NCI-H345 treated with DMSO at 0.1 percent for 48 hours (cell line): ENCODE measurements around the gene BRD2.

ENCODE experiments used
- DNase-seq: peaks from one replicate; lab custom pipeline; 2025; ENCODE audit not compliant: unreplicated experiment; lab: John Stamatoyannopoulos, UW

BRD2 gene

DNA sequence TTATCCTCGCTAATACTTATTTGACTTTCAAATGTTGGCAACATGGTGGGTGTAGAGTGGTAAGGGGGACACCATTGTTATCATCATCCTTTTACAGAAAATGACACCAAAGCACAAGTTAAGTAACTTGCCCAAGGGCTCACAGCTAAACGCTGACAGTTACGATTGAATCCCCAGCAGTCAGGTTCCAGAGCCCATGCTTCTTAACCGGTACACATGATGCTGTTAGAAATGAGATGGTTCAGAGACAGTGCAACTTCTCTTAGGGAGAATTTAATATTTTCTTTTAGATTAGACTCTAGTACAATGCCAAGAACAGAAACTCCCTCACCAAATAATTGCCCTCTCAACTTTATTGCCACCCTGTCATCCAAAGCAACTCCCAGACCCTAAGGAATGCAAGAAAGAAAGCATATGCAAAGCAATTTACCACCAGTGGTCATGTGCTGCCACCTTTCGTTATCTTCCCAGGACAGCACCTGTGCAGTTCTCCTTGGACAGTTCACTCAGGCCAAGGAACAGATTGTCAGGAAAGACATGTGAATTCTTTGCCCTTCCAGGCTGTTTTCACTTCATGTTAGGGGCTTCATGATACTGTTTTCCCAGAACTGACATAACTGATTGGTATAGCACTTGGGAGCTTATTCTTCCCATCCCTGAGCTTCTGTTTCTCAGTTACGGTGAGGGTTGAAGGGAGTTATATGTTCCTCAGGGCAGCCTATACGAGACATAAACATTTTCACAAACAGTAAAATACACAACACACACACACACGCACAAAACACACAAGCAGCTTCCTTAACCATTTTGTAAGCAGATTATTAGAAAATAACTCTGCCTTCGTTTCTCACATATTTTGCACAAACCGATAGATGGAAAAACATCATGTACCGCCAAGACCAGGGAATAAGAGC, 20.6 kb upstream of the BRD2 start:
- DNase-seq, result no peak

DNA sequence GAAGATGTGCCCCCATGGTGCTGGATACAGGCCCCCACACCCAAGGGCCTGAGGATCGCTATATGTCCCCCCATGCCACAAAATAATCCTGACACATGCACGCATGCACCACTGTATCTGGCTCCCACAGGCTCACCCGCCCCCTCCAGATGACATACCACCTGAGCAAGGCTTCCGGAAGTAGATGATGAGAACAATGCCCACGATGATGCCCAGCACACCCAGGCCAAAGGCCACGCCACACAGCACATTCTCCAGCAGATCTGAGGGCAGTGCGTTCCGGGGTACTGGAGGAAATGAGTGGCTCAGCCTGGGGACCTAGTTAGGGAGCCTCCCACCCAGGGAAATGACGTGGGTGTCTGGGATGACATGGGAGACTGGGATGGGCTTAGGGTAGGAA, 19.3 kb upstream of the BRD2 start:
- DNase-seq, result no peak

DNA sequence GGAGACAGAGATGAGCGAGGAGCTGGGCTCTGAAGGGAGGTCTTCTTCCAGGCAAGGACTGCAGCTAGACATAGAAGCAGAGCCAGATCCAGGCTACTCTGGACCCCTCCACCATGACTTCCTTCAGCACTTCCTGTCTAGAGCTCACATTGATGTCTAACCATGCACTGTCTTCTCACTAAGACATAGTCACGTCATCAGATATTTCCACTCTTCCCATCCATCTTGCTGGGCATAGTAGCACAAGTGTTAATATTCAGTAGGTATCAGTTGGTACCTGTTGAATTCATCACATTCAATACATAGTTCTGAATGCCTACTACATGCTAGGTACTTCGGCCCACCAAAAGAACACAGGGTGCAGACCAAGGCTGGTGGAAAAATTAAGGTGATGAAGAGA, 18.4 kb upstream of the BRD2 start:
- no peak for DNase-seq

DNA sequence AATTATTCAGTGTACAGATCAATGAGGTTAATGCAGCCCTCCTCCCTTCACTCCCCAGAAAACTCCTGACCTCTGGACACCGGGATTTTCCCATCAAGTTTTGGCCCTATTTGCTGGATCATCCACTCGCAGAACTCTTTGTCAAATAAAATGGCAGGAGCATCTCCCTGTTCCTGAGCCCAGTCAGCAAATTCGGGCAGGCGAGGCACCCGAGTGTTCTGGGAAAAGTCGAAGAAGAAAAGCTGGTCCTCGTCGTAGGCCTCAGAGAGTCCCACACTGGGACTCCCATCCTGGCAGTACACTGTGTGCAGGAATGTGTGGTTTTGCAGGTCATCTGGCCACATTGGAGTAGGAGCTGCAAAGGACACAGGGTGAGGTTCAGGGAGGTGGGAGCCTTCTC, 17.9 kb upstream of the BRD2 start:
- no peak for DNase-seq

- no peak for DNase-seq
Observed at GRCh38 chr6:32952817-32953739, 15.3 kb upstream of the BRD2 start, which contains the start of gene HLA-DMA. Gene HLA-DMA, minus strand, starts transcription at chr6:32953097. Its CDS starts 61 bp downstream, at chr6:32953036.

DNA sequence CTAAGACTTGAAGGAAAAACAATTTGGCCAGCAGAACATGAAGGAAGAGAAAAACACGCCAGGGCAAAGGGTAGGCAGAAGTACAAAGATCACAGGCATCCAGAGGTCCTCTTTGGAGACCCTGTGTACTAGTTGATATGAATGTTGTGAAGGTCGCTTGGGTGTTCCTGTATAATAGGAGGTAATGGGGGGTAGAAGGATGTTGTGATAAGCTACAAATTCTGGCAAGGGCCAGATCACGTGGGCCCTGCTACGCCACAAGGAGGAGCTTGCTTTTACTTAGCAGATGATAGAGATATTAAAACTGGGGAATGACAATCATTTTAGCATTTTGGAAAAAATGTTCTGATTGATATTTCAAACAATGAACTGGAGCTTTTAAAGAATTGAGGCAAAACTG, 14.6 kb upstream of the BRD2 start:
- DNase-seq, result no peak

DNA sequence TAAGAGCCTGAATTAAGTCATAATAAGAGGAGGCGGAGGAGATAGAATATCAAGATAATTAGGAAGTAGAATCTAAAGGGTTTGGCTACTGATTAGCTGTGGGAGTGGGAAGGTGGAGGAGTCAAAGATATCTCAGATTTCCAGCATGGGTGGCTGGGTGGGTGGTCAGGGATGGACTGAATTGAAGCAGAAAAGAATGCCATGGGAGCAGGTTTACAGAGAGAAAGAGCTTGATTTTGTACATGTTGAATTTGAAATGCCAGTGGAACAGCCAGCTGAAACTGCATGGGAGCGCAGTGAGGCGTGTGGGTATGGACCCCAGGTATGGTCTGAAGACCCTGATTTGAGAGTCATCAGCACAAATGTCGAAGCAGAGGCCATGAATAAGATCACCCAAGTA, 14.1 kb upstream of the BRD2 start:
- DNase-seq, result no peak

DNA sequence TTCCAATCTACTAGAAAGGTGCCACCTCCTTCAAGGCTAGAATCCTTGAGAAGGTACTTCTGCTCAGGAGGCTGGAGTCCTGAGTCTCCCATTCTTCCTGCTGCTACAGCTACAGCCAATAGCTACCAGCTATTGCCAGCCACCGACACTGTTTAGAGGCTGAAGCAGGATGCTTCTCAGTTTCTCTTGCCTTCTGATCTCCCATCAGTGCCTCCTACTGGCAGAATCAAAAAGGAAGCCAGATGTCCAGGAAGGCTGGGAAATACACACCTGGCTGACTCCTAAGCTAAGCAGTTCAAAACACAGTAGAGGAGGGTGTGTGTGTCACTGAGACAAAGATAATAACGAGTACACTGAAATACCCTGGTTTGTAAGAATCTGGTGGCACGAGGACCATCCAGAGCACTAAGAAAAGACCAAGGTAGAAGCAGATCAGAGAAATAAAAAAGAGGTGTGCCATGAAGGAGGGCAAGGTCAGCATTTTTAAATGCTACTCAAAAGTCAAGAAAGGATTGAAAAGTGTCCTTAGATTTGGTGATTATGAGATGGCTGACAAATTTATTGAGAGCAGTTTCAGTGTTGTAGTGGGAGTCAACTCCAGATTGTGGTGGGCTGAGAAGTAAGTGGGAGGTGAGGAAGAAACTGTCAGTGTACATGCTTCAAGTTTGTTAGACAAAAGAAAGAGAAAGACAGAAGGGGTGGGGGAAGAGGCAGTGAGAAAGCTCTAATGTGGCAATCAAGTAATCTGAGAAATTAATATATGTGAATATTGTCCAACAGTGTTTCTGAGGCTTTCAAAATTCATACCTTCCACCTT, 13.2 kb upstream of the BRD2 start:
- no peak for DNase-seq

GRCh38 chr6:32956176-32956575, 12.2 kb upstream of the BRD2 start:
- DNase-seq, result no peak

GRCh38 chr6:32960563-32960962, 7.8 kb upstream of the BRD2 start:
- DNase-seq, result no peak

GRCh38 chr6:32962213-32962826, 6.1 kb upstream of the BRD2 start:
- no peak for DNase-seq

DNA sequence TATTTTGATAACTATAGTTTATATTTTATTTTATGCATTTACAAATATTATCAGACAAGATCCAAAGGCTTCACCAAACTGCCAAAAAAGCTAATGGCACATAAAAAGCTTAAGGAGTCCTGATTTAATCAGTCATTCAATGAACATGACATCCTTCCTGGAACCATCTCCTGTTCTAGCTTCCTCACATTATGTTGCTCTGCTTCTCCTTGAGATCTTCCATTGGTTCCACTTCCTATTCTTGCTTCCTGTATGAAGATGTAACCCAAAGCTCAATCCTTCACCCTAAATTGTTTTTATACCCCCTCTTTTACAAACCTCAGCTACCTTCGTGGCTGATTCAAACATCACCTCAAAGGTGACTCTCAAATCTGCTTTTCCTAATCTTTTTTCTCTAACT, 4.5 kb upstream of the BRD2 start:
- DNase-seq, result no peak

- DNase-seq, result no peak
Observed at GRCh38 chr6:32964776-32965175, 3.6 kb upstream of the BRD2 start.

- DNase-seq, result peak; percentile 25
Observed at GRCh38 chr6:32967151-32968091, 973 bp upstream of the BRD2 start.

DNA sequence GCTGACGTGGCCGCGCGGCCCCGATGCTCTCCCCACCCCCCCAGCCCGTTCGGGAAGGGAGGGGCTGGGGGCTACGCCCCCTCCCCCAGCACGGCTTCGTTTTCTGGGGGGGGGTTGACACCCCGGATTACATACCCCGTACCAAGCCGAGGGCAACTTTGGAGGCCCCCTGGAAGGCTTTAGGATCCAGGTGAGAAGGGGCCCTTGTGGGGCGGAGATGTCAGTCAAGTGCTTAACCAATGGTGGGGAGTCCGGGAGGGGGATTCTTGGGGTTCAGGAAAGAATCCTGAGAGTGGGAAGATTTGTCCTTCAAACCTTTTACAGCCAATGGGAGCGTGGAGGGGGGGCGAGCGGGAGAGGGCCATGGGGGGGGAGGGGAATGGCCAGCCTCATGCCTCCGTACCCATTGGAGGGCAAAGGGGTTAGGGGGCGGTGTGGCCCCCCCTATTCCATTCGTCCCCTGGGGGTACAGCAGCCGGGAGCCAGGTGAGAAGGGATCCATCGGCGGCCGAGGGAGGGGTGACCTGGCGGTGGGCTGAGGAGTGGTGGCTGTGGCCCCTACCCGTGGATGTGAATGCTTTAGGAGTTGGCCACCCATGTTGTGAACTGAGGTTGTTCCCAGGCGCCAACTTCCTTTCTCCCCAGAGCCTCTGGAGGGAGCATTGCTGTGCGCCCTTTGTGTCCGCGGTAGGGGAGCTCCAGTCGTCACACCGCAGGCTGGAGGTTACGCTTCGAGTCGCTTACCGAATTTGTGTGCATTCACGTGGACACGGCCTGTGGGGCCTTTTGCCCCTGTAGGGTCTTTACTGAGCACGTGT, 682 bp downstream of the BRD2 start:
- peak; percentile 43 for DNase-seq

GRCh38 chr6:32969685-32970412, 1.5 kb downstream of the BRD2 start:
- peak; percentile 46 for DNase-seq

DNA sequence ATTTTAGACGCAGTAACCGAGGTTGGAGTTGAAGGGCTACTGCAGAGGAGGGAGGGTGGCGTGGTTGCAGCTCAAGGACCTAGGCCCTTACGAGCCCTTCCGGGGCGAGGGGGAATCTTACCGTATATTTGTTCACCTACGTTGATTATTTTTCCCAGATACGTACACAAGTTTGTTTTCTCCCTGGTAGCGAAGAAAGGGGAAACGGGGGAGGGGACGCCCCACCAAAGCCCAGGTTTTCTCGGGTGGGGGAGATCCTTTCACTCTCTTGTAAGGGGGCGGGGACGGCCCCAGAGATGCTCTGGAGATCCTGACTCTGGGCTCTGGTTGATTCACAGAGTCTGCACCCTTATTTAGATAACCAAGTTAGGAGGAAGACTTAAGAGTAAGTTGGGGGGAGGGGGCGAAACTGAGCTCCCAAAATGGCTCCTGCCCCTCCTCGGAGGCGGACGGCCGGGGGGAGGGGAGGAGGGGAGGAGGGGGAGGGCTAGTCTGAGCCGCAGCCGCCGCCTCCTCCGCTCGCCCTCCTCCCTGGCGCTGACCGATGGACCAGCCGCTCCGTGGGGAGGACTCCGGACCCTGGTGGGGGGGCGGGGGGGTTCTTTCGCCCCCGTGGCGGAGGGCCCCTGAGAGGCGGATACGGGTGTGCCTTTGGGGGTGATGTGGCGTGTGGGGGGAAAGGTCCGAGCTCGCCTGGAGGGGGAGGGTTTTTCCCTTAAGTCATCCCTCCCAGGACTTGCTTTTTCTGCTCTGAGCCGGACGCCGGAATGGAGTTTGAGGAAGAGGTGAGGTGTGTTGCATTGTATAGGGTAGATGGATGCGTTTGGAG, 2.2 kb downstream of the BRD2 start:
- peak; percentile 59 for DNase-seq
